ENCODE measurements around the gene QSOX2.

Gene QSOX2, protein sequence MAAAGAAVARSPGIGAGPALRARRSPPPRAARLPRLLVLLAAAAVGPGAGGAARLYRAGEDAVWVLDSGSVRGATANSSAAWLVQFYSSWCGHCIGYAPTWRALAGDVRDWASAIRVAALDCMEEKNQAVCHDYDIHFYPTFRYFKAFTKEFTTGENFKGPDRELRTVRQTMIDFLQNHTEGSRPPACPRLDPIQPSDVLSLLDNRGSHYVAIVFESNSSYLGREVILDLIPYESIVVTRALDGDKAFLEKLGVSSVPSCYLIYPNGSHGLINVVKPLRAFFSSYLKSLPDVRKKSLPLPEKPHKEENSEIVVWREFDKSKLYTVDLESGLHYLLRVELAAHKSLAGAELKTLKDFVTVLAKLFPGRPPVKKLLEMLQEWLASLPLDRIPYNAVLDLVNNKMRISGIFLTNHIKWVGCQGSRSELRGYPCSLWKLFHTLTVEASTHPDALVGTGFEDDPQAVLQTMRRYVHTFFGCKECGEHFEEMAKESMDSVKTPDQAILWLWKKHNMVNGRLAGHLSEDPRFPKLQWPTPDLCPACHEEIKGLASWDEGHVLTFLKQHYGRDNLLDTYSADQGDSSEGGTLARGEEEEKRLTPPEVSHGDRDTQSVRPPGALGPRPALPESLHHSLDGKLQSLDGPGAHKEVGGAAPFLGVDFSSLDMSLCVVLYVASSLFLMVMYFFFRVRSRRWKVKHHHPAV

GRCh38 chr9:136245219-136246150 is at the start of gene QSOX2:
Gene QSOX2, minus strand, starts transcription at chr9:136245812. Its CDS starts 9 bp downstream, at chr9:136245803.
- in situ Hi-C loops (cut with HindIII; ENCODE audit: low pct_unique_long_range_greater_than_20kb, low sequenced_read_pairs): no loop called here

DNA sequence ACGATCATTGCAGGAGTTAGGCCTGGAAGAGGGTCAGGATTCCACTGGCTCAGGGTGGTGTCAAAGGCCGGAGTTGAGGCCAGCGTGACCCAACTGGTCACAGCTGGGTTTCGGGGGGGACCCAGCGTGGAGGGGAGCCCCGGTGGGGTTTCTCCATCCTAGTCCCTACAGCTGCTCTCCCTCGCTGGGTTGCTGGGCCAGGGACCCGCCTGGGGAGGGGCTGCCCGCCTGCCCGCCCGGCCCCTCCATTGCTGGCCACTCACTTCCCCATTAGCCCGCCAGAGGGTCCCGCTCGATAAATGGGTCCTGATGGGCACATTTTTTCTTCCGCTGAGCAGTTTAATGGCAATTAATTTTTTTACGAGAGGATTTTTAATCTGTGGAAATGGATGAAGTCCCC is 49.4 kb upstream of the QSOX2 start:
- TF ChIP-seq JUND (IDR thresholded peaks at IDR 0.05; ENCODE audit: low read depth): no peak

More at GRCh38 chr9:136245219-136246150, at the start of gene QSOX2:
- DNase-seq (ENCODE audit: low read depth in 1 of 2, low spot score in 1 of 2): peak; percentile 87 to 88
- no peak for TF ChIP-seq JUND (IDR thresholded peaks at IDR 0.05; ENCODE audit: low read depth)

GRCh38 chr9:136294437-136294836 is 48.8 kb upstream of the QSOX2 start:
- in situ Hi-C loops (cut with HindIII; ENCODE audit: low pct_unique_long_range_greater_than_20kb, low sequenced_read_pairs): no loop called here
- TF ChIP-seq JUND (IDR thresholded peaks at IDR 0.05; ENCODE audit: low read depth): no peak
- no peak for DNase-seq (ENCODE audit: low read depth in 1 of 2, low spot score in 1 of 2)

More for the DNA sequence above, 49.4 kb upstream of the QSOX2 start:
- in situ Hi-C loops (cut with HindIII; ENCODE audit: low pct_unique_long_range_greater_than_20kb, low sequenced_read_pairs): no loop called here
- DNase-seq (ENCODE audit: low read depth in 1 of 2, low spot score in 1 of 2): no peak

DNA sequence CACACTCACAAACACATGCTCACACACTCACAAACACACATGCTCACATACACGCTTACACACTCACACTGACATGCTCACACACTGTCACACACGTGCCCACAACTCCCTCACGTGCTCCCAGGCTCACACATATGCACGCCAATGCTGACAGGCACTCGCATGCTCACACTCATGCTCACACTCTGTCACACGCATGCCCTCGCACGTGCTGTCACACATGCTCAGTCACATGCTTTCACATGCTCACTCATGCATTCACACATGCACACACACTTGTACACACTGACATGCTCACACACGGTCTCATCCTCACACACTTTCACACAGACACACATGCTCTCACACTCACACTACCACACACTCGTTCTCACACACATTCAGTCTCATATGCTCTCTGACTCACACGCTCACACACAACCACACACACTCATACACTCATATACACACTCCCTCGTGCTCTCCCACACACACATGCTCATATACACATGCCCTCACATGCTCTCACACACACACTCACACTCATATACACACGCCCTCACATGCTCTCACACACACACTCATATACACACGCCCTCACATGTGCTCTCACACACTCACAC is 48.0 kb upstream of the QSOX2 start:
- no peak for TF ChIP-seq JUND (IDR thresholded peaks at IDR 0.05; ENCODE audit: low read depth)
- DNase-seq (ENCODE audit: low read depth in 1 of 2, low spot score in 1 of 2): no peak
- in situ Hi-C loops (cut with HindIII; ENCODE audit: low pct_unique_long_range_greater_than_20kb, low sequenced_read_pairs): no loop called here

- in situ Hi-C loops (cut with HindIII; ENCODE audit: low pct_unique_long_range_greater_than_20kb, low sequenced_read_pairs): no loop called here
Measured at GRCh38 chr9:136292591-136293448, 47.2 kb upstream of the QSOX2 start.

DNA sequence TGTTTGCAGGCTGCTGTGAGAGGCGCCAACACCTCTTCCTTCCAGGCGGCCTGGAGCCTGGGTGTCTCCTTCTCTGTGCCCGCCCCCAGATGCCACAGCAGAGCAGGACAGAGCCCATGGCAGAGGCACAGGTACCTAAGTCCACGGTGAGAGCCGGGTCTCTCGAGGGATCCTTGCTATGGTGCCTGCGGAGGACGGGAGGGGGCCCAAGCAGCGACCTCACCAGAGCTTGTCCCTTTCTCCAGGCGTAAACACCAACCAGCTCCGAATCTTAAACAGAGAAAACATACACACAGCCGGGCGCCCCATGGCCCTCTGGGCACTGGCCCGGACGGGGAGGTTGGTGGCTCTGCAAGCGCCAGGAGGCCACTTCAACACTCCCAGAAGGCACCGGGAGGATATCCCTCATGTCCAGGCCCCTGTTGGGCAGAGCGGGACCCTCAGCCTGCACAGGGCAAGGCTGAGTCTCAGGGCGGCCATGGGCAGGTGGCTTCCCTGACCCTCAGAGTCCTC is 46.5 kb upstream of the QSOX2 start:
- in situ Hi-C loops (cut with HindIII; ENCODE audit: low pct_unique_long_range_greater_than_20kb, low sequenced_read_pairs): no loop called here
- DNase-seq (ENCODE audit: low read depth in 1 of 2, low spot score in 1 of 2): no peak
- no peak for TF ChIP-seq JUND (IDR thresholded peaks at IDR 0.05; ENCODE audit: low read depth)

More at GRCh38 chr9:136292591-136293448, 47.2 kb upstream of the QSOX2 start:
- no peak for DNase-seq (ENCODE audit: low read depth in 1 of 2, low spot score in 1 of 2)
- no peak for TF ChIP-seq JUND (IDR thresholded peaks at IDR 0.05; ENCODE audit: low read depth)

GRCh38 chr9:136291306-136292025 is 45.9 kb upstream of the QSOX2 start:
- TF ChIP-seq JUND (IDR thresholded peaks at IDR 0.05; ENCODE audit: low read depth): no peak
- in situ Hi-C loops (cut with HindIII; ENCODE audit: low pct_unique_long_range_greater_than_20kb, low sequenced_read_pairs): no loop called here
- DNase-seq (ENCODE audit: low read depth in 1 of 2, low spot score in 1 of 2): no peak

- no peak for TF ChIP-seq JUND (IDR thresholded peaks at IDR 0.05; ENCODE audit: low read depth)
- DNase-seq (ENCODE audit: low read depth in 1 of 2, low spot score in 1 of 2): no peak
- in situ Hi-C loops (cut with HindIII; ENCODE audit: low pct_unique_long_range_greater_than_20kb, low sequenced_read_pairs): no loop called here
Measured at GRCh38 chr9:136290508-136291000, 44.9 kb upstream of the QSOX2 start.

DNA sequence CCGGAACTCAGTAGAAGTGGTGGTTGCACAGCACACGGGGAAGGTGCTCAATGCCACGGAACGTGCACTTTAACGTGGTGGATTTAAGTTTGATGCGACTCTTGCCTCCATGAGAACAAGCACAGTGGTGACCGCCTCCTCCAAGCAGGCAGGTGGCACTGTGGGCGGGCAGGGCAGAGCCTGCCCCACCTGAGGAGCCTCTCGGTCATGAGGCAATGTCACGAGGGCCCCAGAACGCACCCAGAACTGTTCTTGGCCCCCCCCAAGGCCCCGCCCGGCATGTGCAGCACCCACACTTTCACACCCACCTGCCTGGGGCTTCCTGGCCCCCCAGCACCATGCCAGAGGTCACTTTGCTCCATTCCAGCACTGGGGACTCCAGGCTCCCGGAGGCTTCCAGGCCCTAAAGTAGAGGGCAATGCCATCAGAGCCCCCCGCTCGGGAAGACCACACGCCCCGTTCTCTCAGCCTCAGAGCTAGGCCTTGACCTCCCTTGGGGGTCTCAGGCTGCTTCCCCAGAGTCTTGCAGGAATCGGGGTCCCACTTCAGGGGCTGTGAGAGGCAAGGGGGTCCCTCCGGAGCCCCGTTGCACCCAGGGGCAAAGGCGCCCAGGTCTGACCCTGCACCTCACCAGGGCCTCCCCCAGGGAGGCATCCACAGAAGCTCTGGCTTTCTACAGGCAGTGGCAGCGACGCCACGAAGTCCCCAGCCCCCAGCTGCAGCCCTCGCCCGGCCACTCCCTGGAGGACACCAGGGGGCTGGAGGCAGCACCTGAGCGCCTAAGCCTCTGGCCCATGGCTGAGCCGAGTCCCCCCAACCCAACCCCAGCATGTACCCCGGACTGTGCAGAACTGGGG is 44.3 kb upstream of the QSOX2 start:
- in situ Hi-C loops (cut with HindIII; ENCODE audit: low pct_unique_long_range_greater_than_20kb, low sequenced_read_pairs): no loop called here
- no peak for TF ChIP-seq JUND (IDR thresholded peaks at IDR 0.05; ENCODE audit: low read depth)
- peak in 1 of 2 experiments; percentile 58 for DNase-seq (ENCODE audit: low read depth in 1 of 2, low spot score in 1 of 2)

Measured in T47D (cell line).